ENCODE data around the gene CDH5.
A peak's percentile ranks its signal among the peaks of the same experiment; 100 is the strongest.

The CDH5 gene

GRCh38 chr16:66334853-66335574 is 31.5 kb upstream of the CDH5 start:
- Histone ChIP-seq H3K36me3 (replicated peaks) (no peaks in the 10 kb centered on the region), H3K27ac (no peak overlapping the region), H3K27me3 (replicated peaks) (no peaks in the 10 kb centered on the region), H3K4me3 (ENCODE audit: low read depth, low read length) (no peak overlapping the region)
- no peak for TF ChIP-seq CTCF (IDR thresholded peaks at IDR 0.05; ENCODE audit: low read depth, low read length, missing control alignments)
- DNase-seq, result no peak
- in situ Hi-C loops (cut with HindIII; ENCODE audit: low pct_ligation_motif_present, low sequenced_read_pairs), result no loop called here

GRCh38 chr16:66335704-66336329 is 30.7 kb upstream of the CDH5 start:
- H3K36me3 ChIP-seq (replicated peaks), result no peaks in the 10 kb centered on the region
- H3K27me3 ChIP-seq (replicated peaks), result no peaks in the 10 kb centered on the region
- H3K4me3 ChIP-seq (ENCODE audit: low read depth, low read length), result no peak overlapping the region
- peak; percentile 70 for DNase-seq
- H3K27ac ChIP-seq, result no peak overlapping the region
- TF ChIP-seq CTCF (IDR thresholded peaks at IDR 0.05; ENCODE audit: low read depth, low read length, missing control alignments), result no peak
- in situ Hi-C loops (cut with HindIII; ENCODE audit: low pct_ligation_motif_present, low sequenced_read_pairs), result no loop called here

GRCh38 chr16:66337463-66338188 is 28.9 kb upstream of the CDH5 start:
- Histone ChIP-seq H3K27me3 (replicated peaks) (no peaks in the 10 kb centered on the region), H3K36me3 (replicated peaks) (no peaks in the 10 kb centered on the region), H3K27ac (no peak overlapping the region), H3K4me3 (ENCODE audit: low read depth, low read length) (no peak overlapping the region)
- no peak for TF ChIP-seq CTCF (IDR thresholded peaks at IDR 0.05; ENCODE audit: low read depth, low read length, missing control alignments)
- in situ Hi-C loops (cut with HindIII; ENCODE audit: low pct_ligation_motif_present, low sequenced_read_pairs), result no loop called here
- DNase-seq, result no peak

- DNase-seq, result no peak
- in situ Hi-C loops (cut with HindIII; ENCODE audit: low pct_ligation_motif_present, low sequenced_read_pairs), result no loop called here
- peak; percentile 89 for TF ChIP-seq CTCF (IDR thresholded peaks at IDR 0.05; ENCODE audit: low read depth, low read length, missing control alignments)
- Histone ChIP-seq H3K27me3 (replicated peaks) (peaks cover 6% of the 10 kb centered on the region), H3K27ac (no peak overlapping the region), H3K36me3 (replicated peaks) (no peaks in the 10 kb centered on the region), H3K4me3 (ENCODE audit: low read depth, low read length) (no peak overlapping the region)
Observed at GRCh38 chr16:66342294-66342900, 24.1 kb upstream of the CDH5 start.

GRCh38 chr16:66344533-66345145 is 21.9 kb upstream of the CDH5 start:
- in situ Hi-C loops (cut with HindIII; ENCODE audit: low pct_ligation_motif_present, low sequenced_read_pairs), result no loop called here
- no peak overlapping the region for H3K27ac ChIP-seq
- peak; percentile 67 for TF ChIP-seq CTCF (IDR thresholded peaks at IDR 0.05; ENCODE audit: low read depth, low read length, missing control alignments)
- H3K27me3 ChIP-seq (replicated peaks), result peaks cover 6% of the 10 kb centered on the region
- DNase-seq, result peak; percentile 45
- H3K4me3 ChIP-seq (ENCODE audit: low read depth, low read length), result no peak overlapping the region
- no peaks in the 10 kb centered on the region for H3K36me3 ChIP-seq (replicated peaks)

Measured in brain microvascular endothelial cell (primary cell).